PC-9 (cell line): ENCODE results near the gene BAD. TPM values are rescaled to one million over a fixed set of nuclear protein-coding genes. Genes with fewer than 3 reads are reported as not detected.
"Not testable (repeated sequence)": the region's sequence is repeated elsewhere in the genome, so short reads cannot be mapped to it uniquely, and the experiment has no call there.

Source experiments
- BruUV-seq: library from RNA; stranded (reverse); fragments of 400-500 nt; replicated peaks from 2 replicates; lab custom pipeline; 2021; lab: Mats Ljungman, UMichigan
- CTCF ChIA-PET: fragments of 300-600 bp; sonication (Branson Sonifier 250); formaldehyde crosslinking; loops from one replicate; lab custom pipeline; 2022; ENCODE audit warnings: antibody characterized with exemption; lab: Charles Lee
- POLR2A ChIA-PET: fragments of 300-600 bp; sonication (Branson Sonifier 250); formaldehyde crosslinking; loops from one replicate; lab custom pipeline; 2022; ENCODE audit warnings: antibody characterized with exemption; ENCODE audit not compliant: unreplicated experiment; lab: Charles Lee
- DNase-seq, 2 experiments: peaks; one replicate each; pipeline versions ENCODE4 v3.0.0 to v3.0.0-alpha.2; 2015 to 2022; ENCODE audit warnings: mixed read lengths in 1 of 2
- H2AFZ ChIP-seq: fragments of 200-600 bp; sonication (generic); 2 replicates; pipeline ENCODE4 v1.8.1; 2017; ENCODE audit warnings: antibody characterized with exemption
- H3F3A ChIP-seq: fragments of 200-600 bp; sonication (generic); 2 replicates; pipeline ENCODE4 v1.8.1; 2017; ENCODE audit warnings: antibody characterized with exemption, mild to moderate bottlenecking, low read depth; ENCODE audit not compliant: insufficient read depth
- H3K27ac ChIP-seq: fragments of 200-600 bp; sonication (generic); 2 replicates; pipeline ENCODE4 v1.6.1; 2016; ENCODE audit warnings: mixed run types
- H3K27me3 ChIP-seq: fragments of 200-600 bp; sonication (generic); 2 replicates; pipeline ENCODE4 v1.6.1; 2016; ENCODE audit warnings: low read depth, mixed run types; ENCODE audit not compliant: insufficient read depth
- H3K36me3 ChIP-seq: fragments of 200-600 bp; sonication (generic); 2 replicates; pipeline ENCODE4 v1.6.1; 2016; ENCODE audit warnings: low read depth, mixed run types
- H3K4me1 ChIP-seq: fragments of 200-600 bp; sonication (generic); replicated peaks from 2 replicates; pipeline ENCODE4 v1.6.1; 2016; ENCODE audit warnings: mixed run types; ENCODE audit not compliant: insufficient read depth
- H3K4me2 ChIP-seq: fragments of 200-600 bp; sonication (generic); 2 replicates; pipeline ENCODE4 v1.6.1; 2017; ENCODE audit warnings: mixed run types
- H3K4me3 ChIP-seq: fragments of 200-600 bp; sonication (generic); 2 replicates; pipeline ENCODE4 v1.6.1; 2016; ENCODE audit warnings: mixed run types
- H3K79me2 ChIP-seq: fragments of 200-600 bp; sonication (generic); 2 replicates; pipeline ENCODE4 v1.6.1; 2017; ENCODE audit warnings: low read depth, mixed run types
- H3K9me2 ChIP-seq: fragments of 200-600 bp; sonication (generic); 2 replicates; pipeline ENCODE4 v1.8.1; 2017; ENCODE audit warnings: mild to moderate bottlenecking; ENCODE audit not compliant: insufficient read depth
- H3K9me3 ChIP-seq: fragments of 200-600 bp; sonication (generic); 2 replicates; pipeline ENCODE4 v1.8.1; 2016; ENCODE audit warnings: low read depth; ENCODE audit not compliant: insufficient read depth
- H4K20me1 ChIP-seq: fragments of 200-600 bp; sonication (generic); 2 replicates; pipeline ENCODE4 v1.8.1; 2017; ENCODE audit not compliant: insufficient read depth
- EZH2 ChIP-seq: fragments of 200-600 bp; sonication (generic); IDR thresholded peaks from 2 replicates; pipeline ENCODE4 v1.8.0; 2017; ENCODE audit warnings: antibody characterized with exemption, low read depth
- intact Hi-C: fragments of 100-400 bp; cut with micrococcal nuclease; formaldehyde crosslinking; loops from one replicate; pipeline ENCODE4 v1.10.0; 2022; ENCODE audit not compliant: unreplicated experiment
- total RNA-seq: library from RNA; stranded (reverse); gene quantifications from 2 replicates; pipeline ENCODE4 v1.2.3, GENCODE V29; 2021
- TF ChIP-seq, protein P1 (sequence below): fragments of 200-600 bp; sonication (generic); conservative IDR thresholded peaks from 2 replicates; pipeline ENCODE4 v1.6.1; 2017; ENCODE audit warnings: mixed run types, antibody characterized with exemption, mild to moderate bottlenecking, moderate library complexity

BAD gene
- total RNA-seq, 1 experiment from 2014 or later = 94.3 TPM

DNA sequence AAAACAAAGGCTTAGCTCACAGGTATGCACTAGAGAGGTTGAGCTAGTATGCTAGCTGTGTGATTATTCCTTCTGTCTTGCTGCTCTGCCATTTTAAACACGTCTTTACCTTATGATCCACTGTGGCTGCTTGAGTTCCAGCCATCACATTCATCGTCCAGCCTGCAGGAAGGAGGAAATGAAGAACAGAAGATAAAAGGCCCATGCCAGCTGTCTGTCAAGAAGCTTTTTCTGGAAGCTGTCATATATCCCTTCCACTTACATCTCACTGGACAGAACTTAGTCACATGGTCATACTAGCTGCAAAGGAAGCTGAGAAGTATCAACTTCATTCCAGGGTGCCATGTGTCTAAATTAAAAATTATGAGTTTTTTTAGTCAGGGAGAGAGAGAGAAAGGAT lies 42.9 kb upstream of the BAD start:
- no peaks in the 10 kb centered on the region for H3K9me2 ChIP-seq
- H3F3A ChIP-seq = peaks cover 34% of the 10 kb centered on the region; the same call in 1 of the 2 replicates
- H3K79me2 ChIP-seq = no peaks in the 10 kb centered on the region
- BruUV-seq = no TSS peak
- no peak for TF ChIP-seq EZH2
- TF ChIP-seq, protein P1, sequence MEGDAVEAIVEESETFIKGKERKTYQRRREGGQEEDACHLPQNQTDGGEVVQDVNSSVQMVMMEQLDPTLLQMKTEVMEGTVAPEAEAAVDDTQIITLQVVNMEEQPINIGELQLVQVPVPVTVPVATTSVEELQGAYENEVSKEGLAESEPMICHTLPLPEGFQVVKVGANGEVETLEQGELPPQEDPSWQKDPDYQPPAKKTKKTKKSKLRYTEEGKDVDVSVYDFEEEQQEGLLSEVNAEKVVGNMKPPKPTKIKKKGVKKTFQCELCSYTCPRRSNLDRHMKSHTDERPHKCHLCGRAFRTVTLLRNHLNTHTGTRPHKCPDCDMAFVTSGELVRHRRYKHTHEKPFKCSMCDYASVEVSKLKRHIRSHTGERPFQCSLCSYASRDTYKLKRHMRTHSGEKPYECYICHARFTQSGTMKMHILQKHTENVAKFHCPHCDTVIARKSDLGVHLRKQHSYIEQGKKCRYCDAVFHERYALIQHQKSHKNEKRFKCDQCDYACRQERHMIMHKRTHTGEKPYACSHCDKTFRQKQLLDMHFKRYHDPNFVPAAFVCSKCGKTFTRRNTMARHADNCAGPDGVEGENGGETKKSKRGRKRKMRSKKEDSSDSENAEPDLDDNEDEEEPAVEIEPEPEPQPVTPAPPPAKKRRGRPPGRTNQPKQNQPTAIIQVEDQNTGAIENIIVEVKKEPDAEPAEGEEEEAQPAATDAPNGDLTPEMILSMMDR = no peak
- H3K4me1 ChIP-seq = peaks cover 17% of the 10 kb centered on the region
- H3K4me2 ChIP-seq = no peak overlapping the region
- no peak overlapping the region for H3K27ac ChIP-seq
- H3K27me3 ChIP-seq = no peaks in the 10 kb centered on the region
- H3K9me3 ChIP-seq = no peaks in the 10 kb centered on the region
- CTCF ChIA-PET = no interaction called here
- no peaks in the 10 kb centered on the region for H3K36me3 ChIP-seq
- H2AFZ ChIP-seq = no peak overlapping the region
- no peak overlapping the region for H3K4me3 ChIP-seq
- POLR2A ChIA-PET = interaction anchor here (0.7 kb wide), 1 partner anchor 20 kb away, joined by 12 read pairs; no protein-coding TSS in a partner anchor
- peak in 1 of 2 experiments; percentile 31 for DNase-seq
- H4K20me1 ChIP-seq = no peaks in the 10 kb centered on the region
- intact Hi-C loops = no loop called here

DNA sequence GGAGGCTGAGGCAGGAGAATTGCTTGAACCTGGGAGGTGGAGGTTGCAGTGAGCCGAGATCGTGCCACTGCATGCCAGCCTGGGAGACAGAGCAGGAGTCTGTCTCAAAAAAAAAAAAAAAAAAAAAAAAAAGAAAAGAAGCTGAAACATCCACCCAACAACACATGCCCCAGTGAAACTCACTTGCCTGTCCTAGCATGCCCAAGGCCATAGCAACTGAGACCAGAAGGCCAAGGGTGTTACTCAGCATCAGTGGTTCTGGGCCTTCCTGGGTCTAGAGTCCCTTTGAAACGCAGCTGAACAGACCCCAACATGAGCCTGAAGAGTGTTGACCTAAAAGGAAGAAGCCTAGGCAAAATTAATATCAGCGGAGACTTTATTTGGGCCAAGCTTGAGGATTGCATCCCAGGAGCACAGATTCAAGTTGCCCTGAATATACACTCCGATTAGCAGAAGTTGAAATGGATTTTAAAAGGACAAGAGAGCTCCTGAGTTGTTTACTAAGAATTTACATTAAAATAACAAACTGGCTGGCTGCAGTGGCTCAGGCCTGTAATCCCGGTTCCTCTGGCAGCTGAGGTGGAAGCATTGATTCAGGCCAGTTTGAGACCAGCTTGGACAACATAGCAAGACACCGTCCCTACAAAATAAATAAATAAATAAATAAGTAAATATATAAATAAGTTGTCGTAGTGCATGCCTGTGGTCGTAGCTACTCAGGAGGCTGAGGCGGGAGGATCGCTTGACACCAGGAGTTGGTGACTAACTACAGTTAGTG lies 40.4 kb upstream of the BAD start:
- Histone ChIP-seq H3K4me3 (no peak overlapping the region), H3K9me2 (no peaks in the 10 kb centered on the region), H4K20me1 (no peaks in the 10 kb centered on the region), H3K79me2 (peaks cover 7% of the 10 kb centered on the region; the same call in 1 of the 2 replicates), H3K27me3 (no peaks in the 10 kb centered on the region), H3K36me3 (peaks cover 7% of the 10 kb centered on the region; the same call in 1 of the 2 replicates), H3F3A (peaks cover 38% of the 10 kb centered on the region; the same call in 1 of the 2 replicates), H3K4me2 (no peak overlapping the region), H2AFZ (no peak overlapping the region), H3K27ac (0 out of 2 replicates have a peak overlapping the region, but pooled peaks have one; percentile 25), H3K4me1 (peaks cover 23% of the 10 kb centered on the region), H3K9me3 (no peaks in the 10 kb centered on the region)
- BruUV-seq = no TSS peak
- ChIA-PET POLR2A (no interaction called here), CTCF (interaction anchor here (0.6 to 1.4 kb wide), 4 partner anchors 29 to 124 kb away, joined by 3 to 7 read pairs (median 6); no protein-coding TSS in a partner anchor)
- peak; percentile 25 to 40 for DNase-seq
- TF ChIP-seq EZH2 = no peak
- TF ChIP-seq, protein P1 = no peak
- intact Hi-C loops = no loop called here

DNA sequence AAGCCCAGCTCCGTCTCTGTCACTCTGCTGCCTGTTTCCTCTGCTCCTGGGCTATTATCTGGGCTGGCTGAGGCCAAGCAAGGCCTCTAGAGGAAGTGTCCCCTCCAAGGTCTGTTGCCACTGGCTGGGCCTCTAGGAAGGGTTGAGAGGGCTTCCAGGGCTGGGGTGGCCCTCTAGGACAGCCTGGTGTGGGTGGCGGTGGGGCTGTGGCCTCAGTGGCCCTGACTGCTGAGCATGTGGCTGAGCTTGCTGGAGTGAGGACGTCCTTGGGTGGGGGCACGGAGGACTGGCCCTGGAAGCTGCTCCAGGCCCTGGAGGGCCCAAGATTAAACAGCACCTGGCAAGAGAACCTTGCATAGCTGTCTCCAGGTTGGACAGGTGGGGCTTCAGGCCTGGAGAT lies 39.5 kb upstream of the BAD start:
- DNase-seq = peak in 1 of 2 experiments; percentile 30
- H3K4me2 ChIP-seq, H4K20me1 ChIP-seq, POLR2A ChIA-PET, intact Hi-C loops, H3K9me3 ChIP-seq, CTCF ChIA-PET, H3K4me3 ChIP-seq, H3K9me2 ChIP-seq, H3K27me3 ChIP-seq, BruUV-seq, H2AFZ ChIP-seq, H3K36me3 ChIP-seq, H3K27ac ChIP-seq: not testable (repeated sequence)
- H3K4me1 ChIP-seq = peaks cover 32% of the 10 kb centered on the region
- H3K79me2 ChIP-seq = peaks cover 16% of the 10 kb centered on the region
- H3F3A ChIP-seq = peaks cover 36% of the 10 kb centered on the region; the same call in 1 of the 2 replicates
